Activated CD8-positive, alpha-beta T cell treated with anti-CD3 and anti-CD28 coated beads, Interleukin-2, amount 10 ng/mL, durations not matched to agents 7 days and 5 days (primary cell): ENCODE data around the gene RAB13. TPM values are rescaled to one million over a fixed set of nuclear protein-coding genes. Genes with fewer than 3 reads are reported as not detected.

Source experiments
- ATAC-seq: fragments of 150-1000 bp; cut with Tn5 transposase; one replicate; pipeline ENCODE4 v1.10.0; 2021; ENCODE audit warnings: moderate library complexity
- CTCF ChIA-PET: fragments of 350-600 bp; sonication (Branson Sonifier 250); formaldehyde crosslinking; loops from one replicate; lab custom pipeline; 2021; ENCODE audit warnings: antibody characterized with exemption; lab: Charles Lee
- POLR2A ChIA-PET: fragments of 350-600 bp; sonication (Branson Sonifier 250); formaldehyde crosslinking; loops from one replicate; lab custom pipeline; 2021; ENCODE audit warnings: antibody characterized with exemption; lab: Charles Lee
- DNase-seq: peaks from one replicate; pipeline ENCODE4 v3.0.0-alpha.2; 2020
- H3K27ac Mint-ChIP-seq: one replicate; pipeline ENCODE4 v1.8.0; 2021; ENCODE audit warnings: mild to moderate bottlenecking, mixed read lengths
- H3K27me3 Mint-ChIP-seq: one replicate; pipeline ENCODE4 v1.8.0; 2021; ENCODE audit warnings: low read depth, mixed read lengths
- H3K36me3 Mint-ChIP-seq: one replicate; pipeline ENCODE4 v1.8.0; 2021; ENCODE audit warnings: low read depth, mixed read lengths
- H3K4me1 Mint-ChIP-seq: one replicate; pipeline ENCODE4 v1.8.0; 2021; ENCODE audit warnings: low read depth, mixed read lengths
- H3K4me3 Mint-ChIP-seq: one replicate; pipeline ENCODE4 v1.8.0; 2021; ENCODE audit warnings: mild to moderate bottlenecking, mixed read lengths
- H3K9me3 Mint-ChIP-seq: one replicate; pipeline ENCODE4 v1.8.0; 2022; ENCODE audit warnings: mixed read lengths; ENCODE audit not compliant: insufficient read depth
- total RNA-seq, 2 experiments: library from RNA; stranded (reverse); gene quantifications; one replicate each; pipeline ENCODE4 v1.2.3, GENCODE V29; 2021

RAB13 gene
- total RNA-seq, 2 experiments from 2014 or later = 5.2 to 6.5 TPM

- POLR2A ChIA-PET = interaction anchor here (0.7 to 7.4 kb wide), 8 partner anchors 9 to 35 kb away, joined by 3 to 63 read pairs (median 6); partner anchors contain the start of genes CREB3L4, DENND4B, GATAD2B and JTB
- peaks cover 36% of the 10 kb centered on the region for H3K36me3 Mint-ChIP-seq
- CTCF ChIA-PET = interaction anchor here (0.8 to 5.4 kb wide), 5 partner anchors 9 to 137 kb away, joined by 4 to 48 read pairs (median 28); partner anchors contain the start of genes CREB3L4, DENND4B, JTB and RAB13
- H3K27me3 Mint-ChIP-seq = no peaks in the 10 kb centered on the region
- peak; percentile 99 for DNase-seq
- peak within 1 kb of the TSS; percentile 94 for H3K27ac Mint-ChIP-seq
- H3K4me1 Mint-ChIP-seq = peaks cover 70% of the 10 kb centered on the region
- peak within 1 kb of the TSS; percentile 95 for H3K4me3 Mint-ChIP-seq
- no peaks in the 10 kb centered on the region for H3K9me3 Mint-ChIP-seq
- peak; percentile 87 for ATAC-seq
Measured at GRCh38 chr1:153958111-153958960, 27.8 kb downstream of the RAB13 start, which contains the start of gene CRTC2. TSS of gene CRTC2 (minus strand) at chr1:153958612. CDS start at chr1:153958497, 115 bp downstream.

- peaks cover 39% of the 10 kb centered on the region for H3K36me3 Mint-ChIP-seq
- CTCF ChIA-PET = interaction anchor here (3.2 to 5.4 kb wide), 4 partner anchors 10 to 29 kb away, joined by 10 to 48 read pairs (median 29); partner anchors contain the start of genes CREB3L4, DENND4B, JTB and RAB13
- no peaks in the 10 kb centered on the region for H3K9me3 Mint-ChIP-seq
- ATAC-seq (peak; percentile 28), DNase-seq (peak; percentile 62)
- POLR2A ChIA-PET = interaction anchor here (1.1 to 7.4 kb wide), 7 partner anchors 10 to 35 kb away, joined by 3 to 63 read pairs (median 13); partner anchors contain the start of genes CREB3L4, DENND4B, GATAD2B and JTB
- peaks cover 71% of the 10 kb centered on the region for H3K4me1 Mint-ChIP-seq
- H3K27me3 Mint-ChIP-seq = no peaks in the 10 kb centered on the region
- peak overlapping the region; percentile 95 for H3K4me3 Mint-ChIP-seq
- peak overlapping the region; percentile 94 for H3K27ac Mint-ChIP-seq
Measured at GRCh38 chr1:153957744-153958110, 28.4 kb downstream of the RAB13 start.

GRCh38 chr1:153956997-153957715 is 29.0 kb downstream of the RAB13 start:
- ATAC-seq (no peak), DNase-seq (no peak)
- Mint-ChIP-seq H3K9me3 (no peaks in the 10 kb centered on the region), H3K4me1 (peaks cover 65% of the 10 kb centered on the region), H3K36me3 (peaks cover 43% of the 10 kb centered on the region), H3K27ac (peak overlapping the region; percentile 94), H3K27me3 (no peaks in the 10 kb centered on the region), H3K4me3 (peak overlapping the region; percentile 95)
- POLR2A ChIA-PET = interaction anchor here (0.5 to 7.4 kb wide), 9 partner anchors 10 to 286 kb away, joined by 3 to 63 read pairs (median 8); partner anchors contain the start of genes CREB3L4, DENND4B, GATAD2B and JTB
- CTCF ChIA-PET = interaction anchor here (3.2 to 5.4 kb wide), 4 partner anchors 10 to 29 kb away, joined by 10 to 48 read pairs (median 29); partner anchors contain the start of genes CREB3L4, DENND4B, JTB and RAB13

- H3K9me3 Mint-ChIP-seq = no peaks in the 10 kb centered on the region
- peaks cover 57% of the 10 kb centered on the region for H3K4me1 Mint-ChIP-seq
- ChIA-PET POLR2A (interaction anchor here (0.6 to 7.4 kb wide), 4 partner anchors 9 to 285 kb away, joined by 3 to 63 read pairs (median 7); partner anchors contain the start of genes DENND4B and RPS27), CTCF (interaction anchor here (1.4 to 5.4 kb wide), 2 partner anchors 8 to 32 kb away, joined by 3 to 28 read pairs; partner anchors contain the start of genes DENND4B and RAB13)
- no peaks in the 10 kb centered on the region for H3K27me3 Mint-ChIP-seq
- ATAC-seq (no peak), DNase-seq (no peak)
- H3K4me3 Mint-ChIP-seq = no peak overlapping the region
- H3K27ac Mint-ChIP-seq = peak overlapping the region; percentile 58
- H3K36me3 Mint-ChIP-seq = peaks cover 54% of the 10 kb centered on the region
Measured at GRCh38 chr1:153954826-153955225, 31.3 kb downstream of the RAB13 start.

GRCh38 chr1:153953859-153954365 is 32.2 kb downstream of the RAB13 start:
- POLR2A ChIA-PET = interaction anchor here (0.6 to 7.4 kb wide), 5 partner anchors 8 to 284 kb away, joined by 3 to 63 read pairs (median 4); partner anchors contain the start of genes DENND4B and RPS27

GRCh38 chr1:153951801-153952200 is 34.3 kb downstream of the RAB13 start:
- H3K36me3 Mint-ChIP-seq = peaks cover 69% of the 10 kb centered on the region
- H3K9me3 Mint-ChIP-seq = no peaks in the 10 kb centered on the region
- no peaks in the 10 kb centered on the region for H3K27me3 Mint-ChIP-seq
- peaks cover 47% of the 10 kb centered on the region for H3K4me1 Mint-ChIP-seq
- ChIA-PET POLR2A (no interaction called here), CTCF (no interaction called here)
- no peak for DNase-seq
- no peak overlapping the region for H3K27ac Mint-ChIP-seq
- no peak for ATAC-seq
- no peak overlapping the region for H3K4me3 Mint-ChIP-seq

More at GRCh38 chr1:153953859-153954365, 32.2 kb downstream of the RAB13 start:
- no peaks in the 10 kb centered on the region for H3K9me3 Mint-ChIP-seq
- H3K4me1 Mint-ChIP-seq = peaks cover 48% of the 10 kb centered on the region
- no peak overlapping the region for H3K4me3 Mint-ChIP-seq
- CTCF ChIA-PET = interaction anchor here (1.4 to 5.4 kb wide), 2 partner anchors 7 to 32 kb away, joined by 3 to 28 read pairs; partner anchors contain the start of genes DENND4B and RAB13
- no peaks in the 10 kb centered on the region for H3K27me3 Mint-ChIP-seq
- DNase-seq = no peak
- peak overlapping the region; percentile 58 for H3K27ac Mint-ChIP-seq
- peaks cover 56% of the 10 kb centered on the region for H3K36me3 Mint-ChIP-seq
- ATAC-seq = no peak

GRCh38 chr1:153951183-153951582 is 35.0 kb downstream of the RAB13 start:
- H3K27ac Mint-ChIP-seq = peak overlapping the region; percentile 41
- H3K4me1 Mint-ChIP-seq = peaks cover 43% of the 10 kb centered on the region
- CTCF ChIA-PET = no interaction called here
- no peak overlapping the region for H3K4me3 Mint-ChIP-seq
- no peaks in the 10 kb centered on the region for H3K27me3 Mint-ChIP-seq
- peaks cover 69% of the 10 kb centered on the region for H3K36me3 Mint-ChIP-seq
- no peaks in the 10 kb centered on the region for H3K9me3 Mint-ChIP-seq
- POLR2A ChIA-PET = no interaction called here
- DNase-seq = no peak
- ATAC-seq = no peak

GRCh38 chr1:153946622-153947241 is 39.4 kb downstream of the RAB13 start, which contains the start of gene DENND4B:
TSS of gene DENND4B (minus strand) at chr1:153946718. CDS start at chr1:153944374, 2,344 bp downstream.
- Mint-ChIP-seq H3K4me1 (peaks cover 32% of the 10 kb centered on the region), H3K27ac (peak within 1 kb of the TSS; percentile 97), H3K27me3 (no peaks in the 10 kb centered on the region), H3K9me3 (no peaks in the 10 kb centered on the region), H3K4me3 (peak within 1 kb of the TSS; percentile 96), H3K36me3 (peaks cover 75% of the 10 kb centered on the region)
- DNase-seq (peak; percentile 81), ATAC-seq (peak; percentile 66)
- ChIA-PET CTCF (interaction anchor here (0.6 to 5.5 kb wide), 29 partner anchors 8 to 378 kb away, joined by 3 to 70 read pairs (median 4); partner anchors contain the start of genes CHTOP, CREB3L4, CRTC2 and GATAD2B), POLR2A (interaction anchor here (0.6 to 5.9 kb wide), 17 partner anchors 11 to 164 kb away, joined by 3 to 71 read pairs (median 5); partner anchors contain the start of genes CREB3L4, CRTC2, GATAD2B and JTB)

GRCh38 chr1:153945795-153946621 is 40.1 kb downstream of the RAB13 start:
- CTCF ChIA-PET = interaction anchor here (0.5 to 5.5 kb wide), 30 partner anchors 9 to 378 kb away, joined by 3 to 70 read pairs (median 4); partner anchors contain the start of genes CREB3L4, CRTC2, GATAD2B and ILF2
- ATAC-seq (peak; percentile 52), DNase-seq (peak; percentile 82)
- Mint-ChIP-seq H3K27ac (peak overlapping the region; percentile 97), H3K9me3 (no peaks in the 10 kb centered on the region), H3K36me3 (peaks cover 73% of the 10 kb centered on the region), H3K27me3 (no peaks in the 10 kb centered on the region), H3K4me3 (peak overlapping the region; percentile 96), H3K4me1 (peaks cover 28% of the 10 kb centered on the region)
- POLR2A ChIA-PET = interaction anchor here (0.7 to 5.9 kb wide), 21 partner anchors 11 to 287 kb away, joined by 3 to 71 read pairs (median 4); partner anchors contain the start of genes CREB3L4, CRTC2, GATAD2B and JTB
